H1 (cell line): Measurements from ENCODE around the gene GATAD2B.

ENCODE experiments used
- POLR2A ChIP-seq, 2 experiments: IDR thresholded peaks; 1 replicate in 1 of 2; 2 replicates in 1 of 2; pipeline ENCODE4 v1.6.1; 2011; ENCODE audit warnings: low read depth in 2 of 2, low read length in 2 of 2, mild to moderate bottlenecking in 2 of 2; ENCODE audit errors: control extremely low read depth in 1 of 2
- POLR2AphosphoS5 ChIP-seq: IDR thresholded peaks from 2 replicates; pipeline ENCODE4 v1.6.1; 2011; ENCODE audit warnings: low read depth, low read length
- TF ChIP-seq, protein P1 (sequence below), 3 experiments: IDR thresholded peaks; 1 replicate in 2 of 3; 2 replicates in 1 of 3; pipeline versions ENCODE4 v1.5.1 to v1.6.1; 2011; ENCODE audit warnings: low read length in 3 of 3, mild to moderate bottlenecking in 3 of 3, inconsistent platforms in 2 of 3, low read depth in 1 of 3, moderate library complexity in 1 of 3; ENCODE audit not compliant: insufficient read depth in 1 of 3; ENCODE audit errors: control extremely low read depth in 1 of 3

DNA sequence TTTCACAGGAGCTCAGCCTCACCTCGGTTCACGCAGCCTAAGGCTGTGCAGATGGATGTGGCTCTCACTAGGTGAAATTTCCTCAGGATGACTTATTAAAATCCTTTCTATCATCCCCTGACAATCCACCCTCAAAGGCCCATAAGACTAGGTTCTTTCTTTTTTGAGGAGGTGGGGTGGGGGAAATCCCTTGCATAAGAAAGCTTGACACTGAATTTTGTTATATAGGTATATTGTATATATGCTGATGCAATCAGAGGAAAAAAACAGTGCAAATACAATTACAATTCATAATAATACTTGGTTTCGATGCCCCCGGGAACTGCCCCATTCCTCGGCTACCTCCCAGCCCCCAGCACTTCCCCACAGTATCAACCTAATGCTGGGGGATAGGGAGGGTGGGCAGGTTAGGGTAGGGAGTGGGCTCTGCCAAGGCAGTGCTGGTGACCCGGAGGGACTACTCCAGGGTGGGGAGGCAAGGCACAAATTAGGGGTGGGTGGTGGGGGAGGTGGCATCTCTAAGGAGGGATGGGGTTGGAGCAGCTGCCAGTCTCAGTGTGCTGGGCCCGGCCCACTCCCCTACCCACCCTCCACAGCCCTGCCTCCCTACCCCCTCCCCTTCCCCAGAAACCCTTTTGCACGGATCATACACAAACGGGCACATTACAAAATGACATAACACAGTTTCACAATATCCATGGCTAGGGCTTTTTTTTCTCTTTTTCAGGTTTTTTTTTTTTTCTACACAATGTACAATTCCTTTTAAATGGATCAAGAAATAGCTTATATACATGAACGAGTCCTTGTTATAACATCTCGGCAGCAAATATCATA lies 116.7 kb downstream of the GATAD2B start:
- TF ChIP-seq POLR2A (IDR thresholded peaks at IDR 0.05; ENCODE audit: control extremely low read depth in 1 of 2, low read depth in 2 of 2, low read length in 2 of 2), result no peak
- TF ChIP-seq, protein P1, sequence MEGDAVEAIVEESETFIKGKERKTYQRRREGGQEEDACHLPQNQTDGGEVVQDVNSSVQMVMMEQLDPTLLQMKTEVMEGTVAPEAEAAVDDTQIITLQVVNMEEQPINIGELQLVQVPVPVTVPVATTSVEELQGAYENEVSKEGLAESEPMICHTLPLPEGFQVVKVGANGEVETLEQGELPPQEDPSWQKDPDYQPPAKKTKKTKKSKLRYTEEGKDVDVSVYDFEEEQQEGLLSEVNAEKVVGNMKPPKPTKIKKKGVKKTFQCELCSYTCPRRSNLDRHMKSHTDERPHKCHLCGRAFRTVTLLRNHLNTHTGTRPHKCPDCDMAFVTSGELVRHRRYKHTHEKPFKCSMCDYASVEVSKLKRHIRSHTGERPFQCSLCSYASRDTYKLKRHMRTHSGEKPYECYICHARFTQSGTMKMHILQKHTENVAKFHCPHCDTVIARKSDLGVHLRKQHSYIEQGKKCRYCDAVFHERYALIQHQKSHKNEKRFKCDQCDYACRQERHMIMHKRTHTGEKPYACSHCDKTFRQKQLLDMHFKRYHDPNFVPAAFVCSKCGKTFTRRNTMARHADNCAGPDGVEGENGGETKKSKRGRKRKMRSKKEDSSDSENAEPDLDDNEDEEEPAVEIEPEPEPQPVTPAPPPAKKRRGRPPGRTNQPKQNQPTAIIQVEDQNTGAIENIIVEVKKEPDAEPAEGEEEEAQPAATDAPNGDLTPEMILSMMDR (IDR thresholded peaks at IDR 0.05; ENCODE audit: control extremely low read depth in 1 of 3, insufficient read depth in 1 of 3, low read depth in 1 of 3, low read length in 3 of 3), result no peak
- no peak for TF ChIP-seq POLR2AphosphoS5
